ENCODE data around the gene FAM32A.

The FAM32A gene

GRCh38 chr19:16202320-16203255, 17.4 kb downstream of the FAM32A start:
- no peak for DNase-seq

- DNase-seq = no peak
These were observed 18.2 kb downstream of the FAM32A start for GRCh38 chr19:16203256-16204004.

- DNase-seq = no peak
These were observed 18.7 kb downstream of the FAM32A start for GRCh38 chr19:16204005-16204294.

- DNase-seq = no peak
These were observed 20.2 kb downstream of the FAM32A start for GRCh38 chr19:16205205-16206045.

- no peak for DNase-seq
These were observed 20.9 kb downstream of the FAM32A start for GRCh38 chr19:16206046-16206605.

GRCh38 chr19:16206637-16207036, 21.4 kb downstream of the FAM32A start:
- DNase-seq = no peak

GRCh38 chr19:16207063-16207462, 21.9 kb downstream of the FAM32A start:
- DNase-seq = no peak

GRCh38 chr19:16207490-16208025, 22.3 kb downstream of the FAM32A start:
- DNase-seq = peak in 1 of 2 donors; percentile 25

- no peak for DNase-seq
These were observed 23.0 kb downstream of the FAM32A start for GRCh38 chr19:16208064-16208759.

GRCh38 chr19:16208847-16209665, 23.8 kb downstream of the FAM32A start:
- DNase-seq = no peak

- no peak for DNase-seq
These were observed 25.0 kb downstream of the FAM32A start for GRCh38 chr19:16210168-16210567.

- DNase-seq = no peak
These were observed 27.9 kb downstream of the FAM32A start for GRCh38 chr19:16213076-16213475.

- no peak for DNase-seq
These were observed 31.8 kb downstream of the FAM32A start for GRCh38 chr19:16216744-16217670.

GRCh38 chr19:16217716-16218451, 32.7 kb downstream of the FAM32A start:
- no peak for DNase-seq

- no peak for DNase-seq
These were observed 33.6 kb downstream of the FAM32A start for GRCh38 chr19:16218851-16219250.

- no peak for DNase-seq
These were observed 37.6 kb downstream of the FAM32A start for GRCh38 chr19:16222806-16223205.

GRCh38 chr19:16223746-16224145, 38.5 kb downstream of the FAM32A start:
- DNase-seq = no peak

- no peak for DNase-seq
These were observed 39.3 kb downstream of the FAM32A start for GRCh38 chr19:16224293-16225045.
